NCI-H1048 (cell line): ENCODE data around the gene PGM2L1.
"Not testable (repeated sequence)": the region's sequence is repeated elsewhere in the genome, so short reads cannot be mapped to it uniquely, and the experiment has no call there.

Experiments used
- DNase-seq: peaks from one replicate; lab custom pipeline; 2025; lab: John Stamatoyannopoulos, UW

Gene PGM2L1

GRCh38 chr11:74400606-74401005 lies 2.4 kb upstream of the PGM2L1 start:
- no peak for DNase-seq

GRCh38 chr11:74397501-74398243 lies 561 bp downstream of the PGM2L1 start:
- DNase-seq, result no peak

GRCh38 chr11:74392256-74392655 lies 6.0 kb downstream of the PGM2L1 start:
- no peak for DNase-seq

- no peak for DNase-seq
Measured at GRCh38 chr11:74391193-74391592, 7.0 kb downstream of the PGM2L1 start.

- no peak for DNase-seq
Measured at GRCh38 chr11:74390697-74391096, 7.5 kb downstream of the PGM2L1 start.

GRCh38 chr11:74388678-74389327 lies 9.4 kb downstream of the PGM2L1 start:
- no peak for DNase-seq

- no peak for DNase-seq
Measured at GRCh38 chr11:74384641-74385040, 13.6 kb downstream of the PGM2L1 start.

- DNase-seq, result no peak
Measured at GRCh38 chr11:74380746-74381439, 17.3 kb downstream of the PGM2L1 start.

GRCh38 chr11:74377689-74378088 lies 20.5 kb downstream of the PGM2L1 start:
- DNase-seq, result peak; percentile 5

GRCh38 chr11:74373382-74373781 lies 24.9 kb downstream of the PGM2L1 start:
- DNase-seq, result no peak

- no peak for DNase-seq
Measured at GRCh38 chr11:74371269-74372052, 26.8 kb downstream of the PGM2L1 start.

- DNase-seq, result no peak
Measured at GRCh38 chr11:74370123-74370522, 28.1 kb downstream of the PGM2L1 start.

GRCh38 chr11:74367881-74368280 lies 30.4 kb downstream of the PGM2L1 start:
- no peak for DNase-seq

GRCh38 chr11:74366576-74366975 lies 31.7 kb downstream of the PGM2L1 start:
- no peak for DNase-seq

GRCh38 chr11:74365805-74366204 lies 32.4 kb downstream of the PGM2L1 start:
- DNase-seq, result not testable (repeated sequence)

GRCh38 chr11:74357449-74357848 lies 40.8 kb downstream of the PGM2L1 start:
- no peak for DNase-seq

GRCh38 chr11:74355626-74356025 lies 42.6 kb downstream of the PGM2L1 start:
- no peak for DNase-seq

GRCh38 chr11:74354036-74354435 lies 44.2 kb downstream of the PGM2L1 start:
- DNase-seq, result no peak

GRCh38 chr11:74347381-74347780 lies 50.9 kb downstream of the PGM2L1 start:
- DNase-seq, result no peak

GRCh38 chr11:74345420-74345819 lies 52.8 kb downstream of the PGM2L1 start:
- DNase-seq, result no peak

- DNase-seq, result no peak
Measured at GRCh38 chr11:74341921-74342320, 56.3 kb downstream of the PGM2L1 start.

- DNase-seq, result no peak
Measured at GRCh38 chr11:74339619-74340018, 58.6 kb downstream of the PGM2L1 start.
